HepG2 (cell line): ENCODE results near the gene SMCHD1. TPM values are rescaled to one million over a fixed set of nuclear protein-coding genes. Genes with fewer than 3 reads are reported as not detected.

Experiments used
- AGO2 ChIP-seq: fragments of 200-400 bp; formaldehyde crosslinking; optimal IDR thresholded peaks from 2 replicates; pipeline ENCODE3; 2017; ENCODE audit warnings: mild to moderate bottlenecking, low read depth, low read length, moderate library complexity
- JUND ChIP-seq: sonication (generic); formaldehyde crosslinking; IDR thresholded peaks from 2 replicates; pipeline ENCODE4 v1.8.0; 2022; ENCODE audit warnings: mild to moderate bottlenecking, missing genetic modification reagents
- KDM2A ChIP-seq: sonication (generic); formaldehyde crosslinking; IDR thresholded peaks from 2 replicates; pipeline ENCODE4 v1.4.0; 2020; ENCODE audit warnings: low read depth, missing genetic modification reagents, borderline replicate concordance
- MATR3 ChIP-seq: sonication (generic); formaldehyde crosslinking; IDR thresholded peaks from 2 replicates; pipeline ENCODE4 v1.4.0; 2020; ENCODE audit warnings: missing genetic modification reagents
- NFKB2 ChIP-seq: sonication (generic); formaldehyde crosslinking; IDR thresholded peaks from 2 replicates; pipeline ENCODE4 v1.4.0; 2020; ENCODE audit warnings: missing genetic modification reagents, borderline replicate concordance
- NPAS2 ChIP-seq: sonication (generic); formaldehyde crosslinking; IDR thresholded peaks from 2 replicates; pipeline ENCODE4 v1.8.0; 2022; ENCODE audit warnings: mild to moderate bottlenecking, missing genetic modification reagents, borderline replicate concordance
- REPIN1 ChIP-seq: sonication (generic); formaldehyde crosslinking; IDR thresholded peaks from 2 replicates; pipeline ENCODE4 v1.8.0; 2022; ENCODE audit warnings: missing genetic modification reagents, low read depth, mild to moderate bottlenecking, borderline replicate concordance
- RFX1 ChIP-seq: fragments of 450-650 bp; IDR thresholded peaks from 2 replicates; pipeline ENCODE4 v1.6.1; 2017
- SAP130 ChIP-seq: IDR thresholded peaks from 2 replicates; pipeline ENCODE4 v1.6.1; 2016; ENCODE audit warnings: low read depth
- SETDB1 ChIP-seq: sonication (generic); formaldehyde crosslinking; IDR thresholded peaks from 2 replicates; pipeline ENCODE4 v1.5.1; 2020; ENCODE audit warnings: missing genetic modification reagents, mild to moderate bottlenecking, borderline replicate concordance
- SIX1 ChIP-seq: sonication (generic); formaldehyde crosslinking; IDR thresholded peaks from 2 replicates; pipeline ENCODE4 v1.4.0; 2020; ENCODE audit warnings: missing genetic modification reagents, borderline replicate concordance
- ZNF331 ChIP-seq: sonication (generic); formaldehyde crosslinking; IDR thresholded peaks from 2 replicates; pipeline ENCODE4 v1.4.0; 2020; ENCODE audit warnings: missing genetic modification reagents
- ZNF441 ChIP-seq: sonication (generic); formaldehyde crosslinking; IDR thresholded peaks from 2 replicates; pipeline ENCODE4 v1.7.0; 2021; ENCODE audit warnings: missing genetic modification reagents, borderline replicate concordance
- ZNF451 ChIP-seq: sonication (generic); formaldehyde crosslinking; IDR thresholded peaks from 2 replicates; pipeline ENCODE4 v1.5.0; 2020; ENCODE audit warnings: mild to moderate bottlenecking, missing genetic modification reagents
- polyA plus RNA-seq, 8 experiments: library from polyadenylated mRNA; depleted of rRNA in 3 of 8; stranded (reverse) in 7 of 8; unstranded in 1 of 8; fragments of >200 nt; fragmentation: Illumina TruSeq in 4 of 8; extraction: Trizol in 4 of 8; gene quantifications; 2 replicates each; pipeline versions ENCODE4 v1.2.1 to v1.2.3, GENCODE V29; 2011 to 2016; ENCODE audit warnings: low read depth in 4 of 8, missing spikeins in 1 of 8, mixed read lengths in 1 of 8; ENCODE audit not compliant: insufficient read depth in 1 of 8
- total RNA-seq, 5 experiments: library from RNA; depleted of rRNA; stranded (reverse); fragments of >200 nt; fragmentation: Illumina TruSeq; extraction: Trizol; gene quantifications; 2 replicates each; pipeline ENCODE4 v1.2.3, GENCODE V29; 2016; ENCODE audit warnings: low read depth in 1 of 5
- TF ChIP-seq, protein P1 (sequence below): IDR thresholded peaks from 2 replicates; pipeline ENCODE4 v1.6.1; 2016; ENCODE audit warnings: mild to moderate bottlenecking, missing biosample characterization, missing genetic modification reagents
- TF ChIP-seq, protein P2 (sequence below): IDR thresholded peaks from 2 replicates; pipeline ENCODE4 v1.6.1; 2018; ENCODE audit warnings: missing genetic modification reagents
- TF ChIP-seq, protein P3 (sequence below): sonication (generic); formaldehyde crosslinking; IDR thresholded peaks from 2 replicates; pipeline ENCODE4 v1.4.0; 2020; ENCODE audit warnings: mild to moderate bottlenecking, missing genetic modification reagents
- TF ChIP-seq, protein P4 (sequence below): sonication (generic); formaldehyde crosslinking; IDR thresholded peaks from 2 replicates; pipeline ENCODE4 v1.9.0; 2021; ENCODE audit warnings: missing genetic modification reagents, mild to moderate bottlenecking, borderline replicate concordance
- TF ChIP-seq, protein P5 (sequence below): sonication (generic); formaldehyde crosslinking; IDR thresholded peaks from 2 replicates; pipeline ENCODE4 v1.5.1; 2020; ENCODE audit warnings: mild to moderate bottlenecking, missing genetic modification reagents, borderline replicate concordance
- TF ChIP-seq, protein P6 (sequence below): fragments of 450-650 bp; IDR thresholded peaks from 2 replicates; pipeline ENCODE4 v1.6.1; 2017; ENCODE audit warnings: mild to moderate bottlenecking

The SMCHD1 gene
- total and polyA plus RNA-seq, 2 of the 13 experiments (the other 11 are each of a cell fraction or from before 2014, with no cell fraction given): 21.4 to 93.6 TPM

DNA sequence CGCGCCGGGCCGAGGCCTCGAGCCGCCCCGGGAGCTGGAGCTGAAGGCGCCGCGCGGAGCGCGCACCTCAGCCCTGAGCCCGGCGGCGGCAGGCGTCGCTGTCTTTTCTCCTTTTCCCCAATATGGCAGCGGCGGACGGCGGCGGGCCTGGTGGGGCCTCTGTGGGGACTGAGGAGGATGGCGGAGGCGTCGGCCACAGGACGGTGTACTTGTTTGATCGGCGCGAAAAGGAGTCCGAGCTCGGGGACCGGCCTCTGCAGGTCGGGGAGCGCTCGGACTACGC is 369 bp downstream of the SMCHD1 start (continued):
- TF ChIP-seq, protein P1, sequence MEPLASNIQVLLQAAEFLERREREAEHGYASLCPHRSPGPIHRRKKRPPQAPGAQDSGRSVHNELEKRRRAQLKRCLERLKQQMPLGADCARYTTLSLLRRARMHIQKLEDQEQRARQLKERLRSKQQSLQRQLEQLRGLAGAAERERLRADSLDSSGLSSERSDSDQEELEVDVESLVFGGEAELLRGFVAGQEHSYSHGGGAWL (CRISPR knock-in tag): no peak
- TF ChIP-seq, protein P2, sequence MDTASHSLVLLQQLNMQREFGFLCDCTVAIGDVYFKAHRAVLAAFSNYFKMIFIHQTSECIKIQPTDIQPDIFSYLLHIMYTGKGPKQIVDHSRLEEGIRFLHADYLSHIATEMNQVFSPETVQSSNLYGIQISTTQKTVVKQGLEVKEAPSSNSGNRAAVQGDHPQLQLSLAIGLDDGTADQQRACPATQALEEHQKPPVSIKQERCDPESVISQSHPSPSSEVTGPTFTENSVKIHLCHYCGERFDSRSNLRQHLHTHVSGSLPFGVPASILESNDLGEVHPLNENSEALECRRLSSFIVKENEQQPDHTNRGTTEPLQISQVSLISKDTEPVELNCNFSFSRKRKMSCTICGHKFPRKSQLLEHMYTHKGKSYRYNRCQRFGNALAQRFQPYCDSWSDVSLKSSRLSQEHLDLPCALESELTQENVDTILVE (CRISPR knock-in tag): peak; percentile 6; the same call in 1 of the 2 replicates
- TF ChIP-seq REPIN1 (0 out of 2 replicates have a peak, but pooled peaks have one; percentile 13), ZNF441 (CRISPR knock-in tag) (no peak), KDM2A (peak; percentile 15; the same call in 1 of the 2 replicates), JUND (CRISPR knock-in tag) (no peak), MATR3 (CRISPR knock-in tag) (no peak), AGO2 (no peak), NFKB2 (CRISPR knock-in tag) (no peak), NPAS2 (CRISPR knock-in tag) (no peak), ZNF331 (no peak), SAP130 (no peak), SIX1 (CRISPR knock-in tag) (no peak), RFX1 (no peak), SETDB1 (CRISPR knock-in tag) (no peak), ZNF451 (no peak)
- TF ChIP-seq, protein P3, sequence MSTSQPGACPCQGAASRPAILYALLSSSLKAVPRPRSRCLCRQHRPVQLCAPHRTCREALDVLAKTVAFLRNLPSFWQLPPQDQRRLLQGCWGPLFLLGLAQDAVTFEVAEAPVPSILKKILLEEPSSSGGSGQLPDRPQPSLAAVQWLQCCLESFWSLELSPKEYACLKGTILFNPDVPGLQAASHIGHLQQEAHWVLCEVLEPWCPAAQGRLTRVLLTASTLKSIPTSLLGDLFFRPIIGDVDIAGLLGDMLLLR (CRISPR knock-in tag): no peak
- TF ChIP-seq, protein P4, sequence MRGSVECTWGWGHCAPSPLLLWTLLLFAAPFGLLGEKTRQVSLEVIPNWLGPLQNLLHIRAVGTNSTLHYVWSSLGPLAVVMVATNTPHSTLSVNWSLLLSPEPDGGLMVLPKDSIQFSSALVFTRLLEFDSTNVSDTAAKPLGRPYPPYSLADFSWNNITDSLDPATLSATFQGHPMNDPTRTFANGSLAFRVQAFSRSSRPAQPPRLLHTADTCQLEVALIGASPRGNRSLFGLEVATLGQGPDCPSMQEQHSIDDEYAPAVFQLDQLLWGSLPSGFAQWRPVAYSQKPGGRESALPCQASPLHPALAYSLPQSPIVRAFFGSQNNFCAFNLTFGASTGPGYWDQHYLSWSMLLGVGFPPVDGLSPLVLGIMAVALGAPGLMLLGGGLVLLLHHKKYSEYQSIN (CRISPR knock-in tag): no peak
- TF ChIP-seq, protein P5, sequence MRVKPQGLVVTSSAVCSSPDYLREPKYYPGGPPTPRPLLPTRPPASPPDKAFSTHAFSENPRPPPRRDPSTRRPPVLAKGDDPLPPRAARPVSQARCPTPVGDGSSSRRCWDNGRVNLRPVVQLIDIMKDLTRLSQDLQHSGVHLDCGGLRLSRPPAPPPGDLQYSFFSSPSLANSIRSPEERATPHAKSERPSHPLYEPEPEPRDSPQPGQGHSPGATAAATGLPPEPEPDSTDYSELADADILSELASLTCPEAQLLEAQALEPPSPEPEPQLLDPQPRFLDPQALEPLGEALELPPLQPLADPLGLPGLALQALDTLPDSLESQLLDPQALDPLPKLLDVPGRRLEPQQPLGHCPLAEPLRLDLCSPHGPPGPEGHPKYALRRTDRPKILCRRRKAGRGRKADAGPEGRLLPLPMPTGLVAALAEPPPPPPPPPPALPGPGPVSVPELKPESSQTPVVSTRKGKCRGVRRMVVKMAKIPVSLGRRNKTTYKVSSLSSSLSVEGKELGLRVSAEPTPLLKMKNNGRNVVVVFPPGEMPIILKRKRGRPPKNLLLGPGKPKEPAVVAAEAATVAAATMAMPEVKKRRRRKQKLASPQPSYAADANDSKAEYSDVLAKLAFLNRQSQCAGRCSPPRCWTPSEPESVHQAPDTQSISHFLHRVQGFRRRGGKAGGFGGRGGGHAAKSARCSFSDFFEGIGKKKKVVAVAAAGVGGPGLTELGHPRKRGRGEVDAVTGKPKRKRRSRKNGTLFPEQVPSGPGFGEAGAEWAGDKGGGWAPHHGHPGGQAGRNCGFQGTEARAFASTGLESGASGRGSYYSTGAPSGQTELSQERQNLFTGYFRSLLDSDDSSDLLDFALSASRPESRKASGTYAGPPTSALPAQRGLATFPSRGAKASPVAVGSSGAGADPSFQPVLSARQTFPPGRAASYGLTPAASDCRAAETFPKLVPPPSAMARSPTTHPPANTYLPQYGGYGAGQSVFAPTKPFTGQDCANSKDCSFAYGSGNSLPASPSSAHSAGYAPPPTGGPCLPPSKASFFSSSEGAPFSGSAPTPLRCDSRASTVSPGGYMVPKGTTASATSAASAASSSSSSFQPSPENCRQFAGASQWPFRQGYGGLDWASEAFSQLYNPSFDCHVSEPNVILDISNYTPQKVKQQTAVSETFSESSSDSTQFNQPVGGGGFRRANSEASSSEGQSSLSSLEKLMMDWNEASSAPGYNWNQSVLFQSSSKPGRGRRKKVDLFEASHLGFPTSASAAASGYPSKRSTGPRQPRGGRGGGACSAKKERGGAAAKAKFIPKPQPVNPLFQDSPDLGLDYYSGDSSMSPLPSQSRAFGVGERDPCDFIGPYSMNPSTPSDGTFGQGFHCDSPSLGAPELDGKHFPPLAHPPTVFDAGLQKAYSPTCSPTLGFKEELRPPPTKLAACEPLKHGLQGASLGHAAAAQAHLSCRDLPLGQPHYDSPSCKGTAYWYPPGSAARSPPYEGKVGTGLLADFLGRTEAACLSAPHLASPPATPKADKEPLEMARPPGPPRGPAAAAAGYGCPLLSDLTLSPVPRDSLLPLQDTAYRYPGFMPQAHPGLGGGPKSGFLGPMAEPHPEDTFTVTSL (CRISPR knock-in tag): no peak
- TF ChIP-seq, protein P6, sequence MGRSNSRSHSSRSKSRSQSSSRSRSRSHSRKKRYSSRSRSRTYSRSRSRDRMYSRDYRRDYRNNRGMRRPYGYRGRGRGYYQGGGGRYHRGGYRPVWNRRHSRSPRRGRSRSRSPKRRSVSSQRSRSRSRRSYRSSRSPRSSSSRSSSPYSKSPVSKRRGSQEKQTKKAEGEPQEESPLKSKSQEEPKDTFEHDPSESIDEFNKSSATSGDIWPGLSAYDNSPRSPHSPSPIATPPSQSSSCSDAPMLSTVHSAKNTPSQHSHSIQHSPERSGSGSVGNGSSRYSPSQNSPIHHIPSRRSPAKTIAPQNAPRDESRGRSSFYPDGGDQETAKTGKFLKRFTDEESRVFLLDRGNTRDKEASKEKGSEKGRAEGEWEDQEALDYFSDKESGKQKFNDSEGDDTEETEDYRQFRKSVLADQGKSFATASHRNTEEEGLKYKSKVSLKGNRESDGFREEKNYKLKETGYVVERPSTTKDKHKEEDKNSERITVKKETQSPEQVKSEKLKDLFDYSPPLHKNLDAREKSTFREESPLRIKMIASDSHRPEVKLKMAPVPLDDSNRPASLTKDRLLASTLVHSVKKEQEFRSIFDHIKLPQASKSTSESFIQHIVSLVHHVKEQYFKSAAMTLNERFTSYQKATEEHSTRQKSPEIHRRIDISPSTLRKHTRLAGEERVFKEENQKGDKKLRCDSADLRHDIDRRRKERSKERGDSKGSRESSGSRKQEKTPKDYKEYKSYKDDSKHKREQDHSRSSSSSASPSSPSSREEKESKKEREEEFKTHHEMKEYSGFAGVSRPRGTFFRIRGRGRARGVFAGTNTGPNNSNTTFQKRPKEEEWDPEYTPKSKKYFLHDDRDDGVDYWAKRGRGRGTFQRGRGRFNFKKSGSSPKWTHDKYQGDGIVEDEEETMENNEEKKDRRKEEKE: no peak
